Fibroblast of lung (primary cell): ENCODE measurements around the gene PPP1R12A. TPM values are rescaled to one million over a fixed set of nuclear protein-coding genes. Genes with fewer than 3 reads are reported as not detected.

Experiments used
- DNase-seq, 2 donors: peaks; one replicate each; pipeline versions ENCODE4 v3.0.0 to v3.0.0-alpha.2; 2010; ENCODE audit warnings: low read depth in 2 of 2
- H2AFZ ChIP-seq: 2 replicates; pipeline ENCODE4 v1.5.1; 2012; ENCODE audit warnings: low read length, control low read depth, inconsistent platforms
- H3K27ac ChIP-seq: 2 replicates; pipeline ENCODE4 v1.5.1; 2011; ENCODE audit warnings: low read length, control low read depth; ENCODE audit not compliant: insufficient read depth
- H3K27me3 ChIP-seq: 2 replicates; pipeline ENCODE4 v1.5.1; 2011; ENCODE audit warnings: mild to moderate bottlenecking, low read length; ENCODE audit not compliant: control insufficient read depth, insufficient read depth
- H3K36me3 ChIP-seq: 2 replicates; pipeline ENCODE4 v1.5.1; 2011; ENCODE audit warnings: low read length; ENCODE audit not compliant: control insufficient read depth, insufficient read depth
- H3K4me1 ChIP-seq: 2 replicates; pipeline ENCODE4 v1.5.1; 2011; ENCODE audit warnings: low read length; ENCODE audit not compliant: control insufficient read depth, insufficient read depth; ENCODE audit errors: extremely low read depth
- H3K4me2 ChIP-seq: 2 replicates; pipeline ENCODE4 v1.5.1; 2011; ENCODE audit warnings: low read length, control low read depth; ENCODE audit not compliant: insufficient read depth; ENCODE audit errors: extremely low read depth
- H3K4me3 ChIP-seq, 4 experiments: fragments of 200-600 bp in 1 of 4; sonication (generic) in 1 of 4; replicated peaks in 1 of 4; 2 replicates each; pipeline ENCODE4 v1.5.1; 2011 to 2016; ENCODE audit warnings: low read length in 4 of 4, low read depth in 3 of 4, mild to moderate bottlenecking in 3 of 4, control low read depth in 2 of 4, inconsistent platforms in 1 of 4, mixed read lengths in 1 of 4; ENCODE audit not compliant: insufficient read depth in 1 of 4; ENCODE audit errors: control extremely low read depth in 1 of 4
- H3K79me2 ChIP-seq: 2 replicates; pipeline ENCODE4 v1.5.1; 2012; ENCODE audit warnings: mild to moderate bottlenecking, low read length, inconsistent platforms; ENCODE audit not compliant: control insufficient read depth, insufficient read depth
- H3K9ac ChIP-seq: 2 replicates; pipeline ENCODE4 v1.5.1; 2011; ENCODE audit warnings: mild to moderate bottlenecking, low read length, control low read depth; ENCODE audit not compliant: insufficient read depth
- H3K9me3 ChIP-seq: 2 replicates; pipeline ENCODE4 v1.5.1; 2012; ENCODE audit warnings: low read depth, low read length; ENCODE audit not compliant: control insufficient read depth, insufficient read depth
- H4K20me1 ChIP-seq: 2 replicates; pipeline ENCODE4 v1.5.1; 2011; ENCODE audit warnings: low read length; ENCODE audit not compliant: control insufficient read depth, insufficient read depth; ENCODE audit errors: extremely low read depth
- EZH2 ChIP-seq: IDR thresholded peaks from 2 replicates; pipeline ENCODE4 v1.5.1; 2012; ENCODE audit warnings: low read length, control low read depth, mild to moderate bottlenecking; ENCODE audit errors: missing control alignments
- polyA plus RNA-seq, 2 donors: library from polyadenylated mRNA; depleted of rRNA in 1 of 2; stranded (reverse) in 1 of 2; unstranded in 1 of 2; fragments of >200 nt; gene quantifications; 2 replicates each; pipeline ENCODE4 v1.2.1, GENCODE V29; 2011 to 2012; ENCODE audit warnings: missing spikeins in 1 of 2
- total RNA-seq: library from RNA; depleted of rRNA; stranded (reverse); fragments of >200 nt; gene quantifications from 2 replicates; pipeline ENCODE4 v1.2.1, GENCODE V29; 2014
- TF ChIP-seq, protein P1 (sequence below), 2 donors: IDR thresholded peaks in 1 of 2; conservative IDR thresholded peaks in 1 of 2; 1 replicate in 1 of 2; 2 replicates in 1 of 2; pipeline ENCODE4 v1.5.1; 2011 to 2012; ENCODE audit warnings: low read length in 2 of 2, control low read depth in 1 of 2, inconsistent platforms in 1 of 2, low read depth in 1 of 2, mild to moderate bottlenecking in 1 of 2

PPP1R12A gene
- total and polyA plus RNA-seq, 2 donors (not counting 1 experiment from before 2014, with no cell fraction given), result 94.9 to 139 TPM

DNA sequence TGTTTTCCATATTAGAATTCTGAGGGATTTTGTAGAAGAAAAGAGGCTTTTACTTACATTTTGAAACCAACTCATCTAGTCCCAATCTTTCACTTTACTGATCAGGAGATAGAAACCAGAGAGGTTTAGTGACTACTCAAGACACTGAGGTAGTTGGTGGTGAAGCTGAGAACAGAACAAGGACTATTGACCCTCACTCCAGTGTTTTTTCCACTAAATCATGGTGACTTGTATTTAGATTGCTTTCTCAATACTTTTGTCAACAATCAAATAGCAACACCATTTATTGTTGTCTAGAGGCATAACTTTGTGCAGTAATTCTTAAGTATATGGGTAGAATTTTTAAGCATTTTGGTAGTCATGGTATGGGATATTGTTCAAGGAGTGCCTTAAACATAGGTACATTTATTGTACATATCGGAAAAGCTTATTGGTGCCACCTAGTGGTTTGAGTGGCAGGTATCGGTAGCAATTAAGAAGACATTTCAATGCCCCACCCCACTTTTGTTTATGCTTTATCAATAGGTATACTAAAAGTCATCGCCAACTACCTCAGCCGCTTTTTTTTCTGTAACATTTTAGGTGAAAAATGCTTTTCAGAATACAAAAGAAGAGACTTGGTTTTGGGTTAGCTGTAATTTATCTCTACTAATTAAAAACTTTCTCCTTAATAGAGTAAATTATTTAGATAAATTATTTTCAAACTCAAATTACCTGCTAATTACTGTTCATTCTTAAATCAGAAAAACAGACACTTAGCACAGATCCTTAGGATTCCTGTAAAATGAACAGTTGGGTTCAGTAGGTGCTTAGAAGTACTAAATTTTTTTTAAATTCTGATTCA, 196.8 kb downstream of the PPP1R12A start:
- TF ChIP-seq, protein P1, sequence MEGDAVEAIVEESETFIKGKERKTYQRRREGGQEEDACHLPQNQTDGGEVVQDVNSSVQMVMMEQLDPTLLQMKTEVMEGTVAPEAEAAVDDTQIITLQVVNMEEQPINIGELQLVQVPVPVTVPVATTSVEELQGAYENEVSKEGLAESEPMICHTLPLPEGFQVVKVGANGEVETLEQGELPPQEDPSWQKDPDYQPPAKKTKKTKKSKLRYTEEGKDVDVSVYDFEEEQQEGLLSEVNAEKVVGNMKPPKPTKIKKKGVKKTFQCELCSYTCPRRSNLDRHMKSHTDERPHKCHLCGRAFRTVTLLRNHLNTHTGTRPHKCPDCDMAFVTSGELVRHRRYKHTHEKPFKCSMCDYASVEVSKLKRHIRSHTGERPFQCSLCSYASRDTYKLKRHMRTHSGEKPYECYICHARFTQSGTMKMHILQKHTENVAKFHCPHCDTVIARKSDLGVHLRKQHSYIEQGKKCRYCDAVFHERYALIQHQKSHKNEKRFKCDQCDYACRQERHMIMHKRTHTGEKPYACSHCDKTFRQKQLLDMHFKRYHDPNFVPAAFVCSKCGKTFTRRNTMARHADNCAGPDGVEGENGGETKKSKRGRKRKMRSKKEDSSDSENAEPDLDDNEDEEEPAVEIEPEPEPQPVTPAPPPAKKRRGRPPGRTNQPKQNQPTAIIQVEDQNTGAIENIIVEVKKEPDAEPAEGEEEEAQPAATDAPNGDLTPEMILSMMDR (conservative IDR thresholded peaks at IDR 0.05 in 1 of 2, IDR thresholded peaks at IDR 0.05 in 1 of 2; ENCODE audit: low read depth in 1 of 2, low read length in 2 of 2), result peak; percentile 51 to 70
- TF ChIP-seq EZH2, result no peak
- Histone ChIP-seq H3K4me2 (no peak overlapping the region), H2AFZ (no peak overlapping the region), H3K9ac (no peak overlapping the region), H3K79me2 (no peaks in the 10 kb centered on the region), H3K36me3 (no peaks in the 10 kb centered on the region), H3K4me1 (no peaks in the 10 kb centered on the region), H3K27me3 (no peaks in the 10 kb centered on the region), H3K4me3 (no peak overlapping the region), H3K9me3 (no peaks in the 10 kb centered on the region), H4K20me1 (no peaks in the 10 kb centered on the region), H3K27ac (no peak overlapping the region)
- DNase-seq, result peak; percentile 57 to 76

DNA sequence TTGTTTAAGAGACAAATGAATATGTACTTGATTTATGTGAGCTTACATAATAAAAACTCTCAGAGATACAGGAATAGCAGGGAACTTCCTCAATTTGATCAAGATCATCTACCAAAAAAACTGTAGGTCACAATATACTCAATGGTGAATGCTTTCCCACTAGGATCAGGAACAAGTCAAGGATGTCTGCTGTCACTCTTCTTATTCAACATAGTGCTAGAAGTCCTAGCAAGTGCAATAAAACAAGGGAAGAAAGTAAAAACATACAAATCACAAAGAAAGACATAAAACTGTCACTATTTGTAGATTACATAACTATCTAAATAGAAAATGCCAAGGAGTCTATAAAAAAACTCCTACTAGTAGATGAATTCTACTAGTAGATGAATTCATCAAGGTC, 202.3 kb downstream of the PPP1R12A start:
- Histone ChIP-seq H3K27ac (no peak overlapping the region), H2AFZ (no peak overlapping the region), H4K20me1 (no peaks in the 10 kb centered on the region), H3K4me1 (no peaks in the 10 kb centered on the region), H3K9me3 (no peaks in the 10 kb centered on the region), H3K79me2 (no peaks in the 10 kb centered on the region), H3K9ac (no peak overlapping the region), H3K36me3 (no peaks in the 10 kb centered on the region), H3K4me2 (no peak overlapping the region), H3K4me3 (no peak overlapping the region), H3K27me3 (no peaks in the 10 kb centered on the region)
- DNase-seq, result no peak
- TF ChIP-seq, protein P1 (conservative IDR thresholded peaks at IDR 0.05 in 1 of 2, IDR thresholded peaks at IDR 0.05 in 1 of 2; ENCODE audit: low read depth in 1 of 2, low read length in 2 of 2), result no peak
- no peak for TF ChIP-seq EZH2

DNA sequence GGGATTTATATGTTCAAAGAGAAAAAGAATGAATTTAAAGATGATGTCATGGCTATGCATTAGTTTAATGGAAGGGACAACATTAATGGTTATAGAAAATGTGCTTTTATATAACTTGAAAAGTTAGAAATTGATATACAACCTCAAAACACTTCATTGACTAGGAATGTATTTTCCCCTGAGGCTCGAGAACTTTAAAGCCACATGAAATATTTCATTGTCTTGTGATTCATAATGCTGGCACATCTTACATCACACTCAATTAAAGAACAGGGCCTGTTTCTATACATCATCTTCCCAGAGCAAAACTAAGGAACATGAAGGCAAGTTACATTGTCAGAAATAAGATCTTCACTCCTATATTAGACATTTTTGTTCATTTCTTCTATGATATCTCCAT, 208.9 kb downstream of the PPP1R12A start:
- Histone ChIP-seq H3K79me2 (no peaks in the 10 kb centered on the region), H3K9me3 (no peaks in the 10 kb centered on the region), H4K20me1 (no peaks in the 10 kb centered on the region), H3K4me3 (no peak overlapping the region), H3K27ac (no peak overlapping the region), H3K27me3 (no peaks in the 10 kb centered on the region), H3K4me1 (no peaks in the 10 kb centered on the region), H2AFZ (no peak overlapping the region), H3K9ac (no peak overlapping the region), H3K4me2 (no peak overlapping the region), H3K36me3 (no peaks in the 10 kb centered on the region)
- no peak for TF ChIP-seq EZH2
- TF ChIP-seq, protein P1 (conservative IDR thresholded peaks at IDR 0.05 in 1 of 2, IDR thresholded peaks at IDR 0.05 in 1 of 2; ENCODE audit: low read depth in 1 of 2, low read length in 2 of 2), result no peak
- peak; percentile 75 to 88 for DNase-seq

Other genes starting within 250 kb of the PPP1R12A start
- 16.0 and 16.9 TPM in 2 replicates for gene PAWR, start 244.1 kb downstream of the PPP1R12A start, total RNA-seq
- 2.7 and 6.5 TPM in 2 replicates for gene PAWR, start 244.1 kb downstream of the PPP1R12A start, polyA plus RNA-seq
- gene OTOGL, start 164.4 kb upstream of the PPP1R12A start, total RNA-seq, result under 0.01 and 0.17 TPM in 2 replicates
- gene OTOGL, start 164.4 kb upstream of the PPP1R12A start, polyA plus RNA-seq, result 0.08 and 0.15 TPM in 2 replicates